ENCODE results near the gene CDK17. TPM values are rescaled to one million over a fixed set of nuclear protein-coding genes. Genes with fewer than 3 reads are reported as not detected.

Gene CDK17
- total and polyA plus RNA-seq, 9 of the 15 experiments (the other 6 are each of a cell fraction or from before 2014, with no cell fraction given) = 4.8 to 39.3 (median 21.6) TPM

- Histone ChIP-seq H3K4me3 (no peak overlapping the region), H3K4me2 (ENCODE audit: insufficient read depth, low read length) (no peak overlapping the region), H3K36me3 (ENCODE audit: control insufficient read depth, insufficient read depth, low read length) (no peaks in the 10 kb centered on the region), H2AFZ (ENCODE audit: low read depth, low read length) (no peak overlapping the region), H3K79me2 (ENCODE audit: control insufficient read depth, insufficient read depth, low read length) (no peaks in the 10 kb centered on the region), H3K4me1 (replicated peaks in 1 of 2; ENCODE audit: control insufficient read depth in 2 of 2, insufficient read depth in 2 of 2, low read length in 2 of 2) (peaks cover 11 to 17% of the 10 kb centered on the region in 2 experiments; a peak in 4 of 5 replicates), H3K9me3 (replicated peaks; ENCODE audit: control insufficient read depth, insufficient read depth, low read depth, low read length) (no peaks in the 10 kb centered on the region), H4K20me1 (replicated peaks; ENCODE audit: control insufficient read depth, insufficient read depth, low read length) (no peaks in the 10 kb centered on the region), H3K27me3 (ENCODE audit: control insufficient read depth in 2 of 2, insufficient read depth in 2 of 2, low read length in 2 of 2) (no peaks in the 10 kb centered on the region), H3K27ac (ENCODE audit: extremely low read depth, low read depth, low read length) (no peak overlapping the region), H3K9me1 (ENCODE audit: control insufficient read depth, insufficient read depth, low read length) (no peaks in the 10 kb centered on the region), H3K9ac (ENCODE audit: insufficient read depth in 1 of 2, low read depth in 2 of 2, low read length in 2 of 2) (no peak overlapping the region)
- intact Hi-C loops (cut with micrococcal nuclease) (no loop called here), in situ Hi-C loops (cut with MboI) (no loop called here)
- FAIRE-seq = no peak
- no TSS peak for BruUV-seq (replicated peaks)
- DNase-seq (ENCODE audit: extremely low read depth in 1 of 4, low spot score in 3 of 4) = no peak
- POLR2A ChIA-PET = no interaction called here
- CTCF ChIA-PET (ENCODE audit: low intra/inter-chr PET ratio) = no interaction called here
- 62% methylated on average over 4 of the region's 4 CpGs for WGBS (ENCODE audit: insufficient coverage, low coverage, missing lambda C conversion rate)
- no peak for ATAC-seq
- TF ChIP-seq HDAC1 (IDR thresholded peaks at IDR 0.05) (no peak), CBX5 (IDR thresholded peaks at IDR 0.05; ENCODE audit: borderline replicate concordance, low read depth) (no peak), DMBX1 (CRISPR knock-in tag; IDR thresholded peaks at IDR 0.05; ENCODE audit: borderline replicate concordance) (no peak), MED1 (CRISPR knock-in tag; IDR thresholded peaks at IDR 0.05; ENCODE audit: borderline replicate concordance) (no peak), ZBTB7A (IDR thresholded peaks at IDR 0.05; ENCODE audit: borderline replicate concordance, control insufficient read depth, low read depth, low read length) (no peak), TFE3 (CRISPR knock-in tag; IDR thresholded peaks at IDR 0.05) (no peak), THAP7 (CRISPR knock-in tag; IDR thresholded peaks at IDR 0.05) (no peak), YY1 (IDR thresholded peaks at IDR 0.05; ENCODE audit: borderline replicate concordance in 1 of 3, control insufficient read depth in 1 of 3, extremely low read depth in 1 of 3, insufficient read depth in 3 of 3, insufficient read length in 1 of 3, insufficient replicate concordance in 2 of 3, low read depth in 1 of 3, low read length in 2 of 3) (no peak), CBX3 (IDR thresholded peaks at IDR 0.05; ENCODE audit: borderline replicate concordance in 1 of 2, low read length in 2 of 2) (no peak), RFX1 (IDR thresholded peaks at IDR 0.05) (no peak), ZBTB11 (CRISPR knock-in tag; IDR thresholded peaks at IDR 0.05) (no peak), MCM2 (IDR thresholded peaks at IDR 0.05; ENCODE audit: low read depth) (no peak)
These were observed 158.8 kb downstream of the CDK17 start for GRCh38 chr12:96241431-96241830.

Data from K562 (cell line).